LNCAP (cell line): Measurements from ENCODE around the gene PPP2R5C.

Source experiments
- CTCF ChIP-seq: fragments of 450-650 bp; IDR thresholded peaks from 2 replicates; pipeline ENCODE4 v1.5.1; 2017; ENCODE audit warnings: mild to moderate bottlenecking

PPP2R5C gene

GRCh38 chr14:101791919-101792572 is 30.5 kb downstream of the PPP2R5C start:
- no peak for TF ChIP-seq CTCF

DNA sequence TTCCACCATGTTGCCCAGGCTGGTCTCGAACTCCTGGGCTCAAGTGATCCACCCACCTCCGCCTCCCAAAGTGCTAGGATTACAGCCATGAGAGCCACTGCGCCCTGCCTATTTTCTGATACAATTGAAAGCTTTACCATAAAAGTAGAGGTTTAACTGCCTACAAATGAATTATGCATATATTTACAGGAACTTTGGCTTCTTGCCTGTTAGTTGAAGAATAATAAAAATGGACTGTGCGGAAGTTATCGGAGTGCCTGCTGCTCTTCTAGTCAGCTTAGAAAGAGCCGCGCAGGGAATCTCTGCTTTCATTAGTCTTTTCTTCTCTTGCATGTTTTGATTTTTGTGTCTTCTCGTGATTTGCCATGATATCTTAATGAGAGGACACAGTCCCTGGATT is 34.5 kb downstream of the PPP2R5C start:
- TF ChIP-seq CTCF: no peak

DNA sequence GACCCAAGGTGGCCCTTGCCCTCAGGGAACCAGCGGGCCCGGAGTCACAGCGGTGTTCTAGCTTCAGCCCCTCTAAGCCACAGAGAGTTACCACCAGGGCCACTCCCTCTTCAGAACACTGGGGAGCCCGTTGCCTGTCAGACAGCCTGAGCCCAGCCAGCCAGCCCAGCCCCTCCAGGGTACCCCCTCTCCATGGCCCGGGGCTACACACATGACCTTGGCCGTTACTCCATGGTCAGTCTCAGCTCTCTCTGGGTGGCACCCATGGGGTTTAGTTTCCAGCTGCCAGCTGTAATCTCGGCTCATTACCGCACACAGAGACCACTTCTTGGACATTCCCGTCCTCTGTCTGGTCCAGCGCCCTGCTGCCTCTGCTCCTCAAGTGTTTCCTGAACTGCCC is 35.0 kb downstream of the PPP2R5C start:
- no peak for TF ChIP-seq CTCF

DNA sequence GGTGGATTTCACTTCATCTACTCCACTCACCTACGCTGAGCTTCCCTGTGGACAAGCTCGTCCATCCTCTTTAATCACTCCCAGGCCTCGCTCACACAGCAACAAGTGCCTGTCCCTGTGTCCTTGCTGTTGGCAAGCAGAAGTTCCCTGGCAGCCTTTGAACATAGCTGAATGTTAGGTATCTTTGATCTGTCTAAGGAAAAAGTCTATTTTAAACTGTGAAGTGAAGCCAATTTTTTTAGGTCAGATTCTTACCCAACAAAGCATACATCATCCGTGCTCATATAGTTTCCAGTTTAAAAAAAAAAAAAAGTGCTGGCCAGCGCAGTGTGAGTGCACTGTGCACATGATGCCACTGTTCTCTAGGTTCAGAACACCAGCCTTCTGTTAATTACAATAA is 36.3 kb downstream of the PPP2R5C start:
- no peak for TF ChIP-seq CTCF

DNA sequence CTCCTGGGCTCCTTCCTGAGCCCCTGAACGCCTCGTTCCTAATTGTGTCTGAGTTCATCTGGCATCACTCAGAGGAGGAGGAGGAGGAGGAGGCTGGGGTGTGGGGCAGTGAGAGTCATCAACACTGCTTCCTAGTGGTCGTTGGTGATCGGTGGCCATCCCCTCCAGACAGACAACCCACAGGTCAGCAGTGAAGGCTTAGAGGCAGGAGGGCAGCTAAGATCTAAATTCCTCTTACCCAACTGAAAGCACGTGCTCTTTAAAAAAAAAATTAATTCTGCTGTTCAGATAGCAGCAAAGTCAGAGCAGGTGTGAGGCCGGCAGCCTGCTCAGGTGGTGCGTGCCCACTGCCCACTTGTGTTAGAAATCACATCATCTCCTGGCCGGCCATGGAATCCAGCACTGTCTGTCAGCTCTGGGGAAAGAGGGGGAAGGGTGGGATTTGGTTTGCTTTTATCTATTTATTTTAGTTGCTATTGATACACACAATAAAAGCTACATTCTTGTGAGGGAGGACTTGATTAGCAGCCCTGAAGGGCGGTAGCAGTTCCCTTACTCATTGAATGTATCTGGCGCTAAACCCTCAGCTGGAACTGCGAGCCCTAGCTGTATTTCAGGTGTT is 46.6 kb downstream of the PPP2R5C start:
- no peak for TF ChIP-seq CTCF

GRCh38 chr14:101808894-101809670 is 47.6 kb downstream of the PPP2R5C start:
- TF ChIP-seq CTCF: no peak

GRCh38 chr14:101809671-101810514 is 48.4 kb downstream of the PPP2R5C start:
- no peak for TF ChIP-seq CTCF
